Sigmoid colon (tissue), 7 donors: ENCODE measurements around the gene MYO9A. TPM values are rescaled to one million over a fixed set of nuclear protein-coding genes. Genes with fewer than 3 reads are reported as not detected.

Experiments used
- DNase-seq: peaks from one replicate; pipeline ENCODE4 v3.0.0-alpha.2; 2019
- H3K27ac ChIP-seq, 4 donors: fragments of 200-600 bp; sonication (generic); one replicate each; pipeline ENCODE4 v1.5.1; 2016 to 2019; ENCODE audit warnings: mild to moderate bottlenecking in 1 of 4
- H3K27me3 ChIP-seq, 3 donors: fragments of 200-600 bp; sonication (generic); one replicate each; pipeline ENCODE4 v1.5.1; 2019; ENCODE audit warnings: mild to moderate bottlenecking in 1 of 3
- H3K36me3 ChIP-seq, 4 donors: fragments of 200-600 bp; sonication (generic); one replicate each; pipeline ENCODE4 v1.5.1; 2016 to 2019
- H3K4me1 ChIP-seq, 4 donors: fragments of 200-600 bp; sonication (generic); one replicate each; pipeline ENCODE4 v1.5.1; 2017 to 2019
- H3K4me3 ChIP-seq, 4 donors: fragments of 200-600 bp; sonication (generic); one replicate each; pipeline ENCODE4 v1.5.1; 2017 to 2019; ENCODE audit warnings: mild to moderate bottlenecking in 2 of 4, moderate library complexity in 1 of 4
- H3K9me3 ChIP-seq, 4 donors: fragments of 200-600 bp in 3 of 4; sonication (generic) in 3 of 4; one replicate each; pipeline versions ENCODE4 v1.5.1 to v1.6.1; 2013 to 2019
- CTCF ChIP-seq, 4 experiments: fragments of 450-650 bp in 3 of 4; fragments of 200-600 bp in 1 of 4; IDR thresholded peaks; one replicate each; pipeline ENCODE4 v1.5.1; 2016 to 2019; ENCODE audit warnings: antibody characterized with exemption in 4 of 4, mild to moderate bottlenecking in 3 of 4, moderate library complexity in 2 of 4
- EP300 ChIP-seq, 4 donors: sonication (generic); formaldehyde crosslinking; IDR thresholded peaks; one replicate each; pipeline ENCODE4 v1.6.1; 2017; ENCODE audit warnings: antibody characterized with exemption in 4 of 4
- POLR2A ChIP-seq, 2 donors: fragments of 450-650 bp; IDR thresholded peaks; one replicate each; pipeline ENCODE4 v1.6.1; 2016; ENCODE audit warnings: antibody characterized with exemption in 2 of 2, mild to moderate bottlenecking in 2 of 2, moderate library complexity in 2 of 2
- POLR2AphosphoS5 ChIP-seq, 4 donors: sonication (generic); formaldehyde crosslinking; IDR thresholded peaks; one replicate each; pipeline ENCODE4 v1.6.1; 2017; ENCODE audit warnings: antibody characterized with exemption in 4 of 4
- WGBS, 2 donors: extraction: QIAGEN DNeasy Blood & Tissue Kit; methylation state at CpG; one replicate each; pipeline ENCODE4 v1.1.7; 2013; 5-methylcytosine and 5-hydroxymethylcytosine counted together
- intact Hi-C: fragments of 100-400 bp; cut with DNase I; formaldehyde crosslinking; loops from one replicate; pipeline ENCODE4 v1.15.1; 2023
- polyA plus RNA-seq, 3 donors: library from polyadenylated mRNA; stranded (reverse); fragments of 200-250 nt; gene quantifications; one replicate each; pipeline ENCODE4 v1.2.3, GENCODE V29; 2013
- total RNA-seq, 4 donors: library from RNA; depleted of rRNA; stranded (reverse); fragments of >200 nt; gene quantifications; one replicate each; pipeline ENCODE4 v1.1.0, GENCODE V29; 2016
- donor health status: healthy with polysubstance abuse.
- donor health status: Bipolar disorder and iron deficiency.
- donor health status: healthy.

The MYO9A gene
- total and polyA plus RNA-seq, 7 donors = 3.0 to 80.0 (median 55.8) TPM

- no peak for TF ChIP-seq EP300 (IDR thresholded peaks at IDR 0.05)
- peak; percentile 78 to 90 (median 82) for TF ChIP-seq CTCF (IDR thresholded peaks at IDR 0.05)
- no peak for TF ChIP-seq POLR2A (IDR thresholded peaks at IDR 0.05)
- no peak for TF ChIP-seq POLR2AphosphoS5 (IDR thresholded peaks at IDR 0.05)
- H3K27me3 ChIP-seq = no peaks in the 10 kb centered on the region
- peak overlapping the region; percentile 70 to 87 (median 76) for H3K27ac ChIP-seq
- 3 to 10% methylated on average over 19 of the region's 19 CpGs for WGBS, 2 donors
- intact Hi-C loops = loop anchor here (1.0 to 10.0 kb wide), 5 partner anchors 39 to 412 kb away; no protein-coding TSS in a partner anchor
- peaks cover 0 to 30% (median 22%) of the 10 kb centered on the region in 4 donors for H3K4me1 ChIP-seq
- no peaks in the 10 kb centered on the region for H3K36me3 ChIP-seq
- H3K4me3 ChIP-seq = peak overlapping the region; percentile 24 to 58 (median 48)
- DNase-seq = peak; percentile 89
- no peaks in the 10 kb centered on the region for H3K9me3 ChIP-seq
These were observed 38.0 kb upstream of the MYO9A start for GRCh38 chr15:72155635-72156616.

DNA sequence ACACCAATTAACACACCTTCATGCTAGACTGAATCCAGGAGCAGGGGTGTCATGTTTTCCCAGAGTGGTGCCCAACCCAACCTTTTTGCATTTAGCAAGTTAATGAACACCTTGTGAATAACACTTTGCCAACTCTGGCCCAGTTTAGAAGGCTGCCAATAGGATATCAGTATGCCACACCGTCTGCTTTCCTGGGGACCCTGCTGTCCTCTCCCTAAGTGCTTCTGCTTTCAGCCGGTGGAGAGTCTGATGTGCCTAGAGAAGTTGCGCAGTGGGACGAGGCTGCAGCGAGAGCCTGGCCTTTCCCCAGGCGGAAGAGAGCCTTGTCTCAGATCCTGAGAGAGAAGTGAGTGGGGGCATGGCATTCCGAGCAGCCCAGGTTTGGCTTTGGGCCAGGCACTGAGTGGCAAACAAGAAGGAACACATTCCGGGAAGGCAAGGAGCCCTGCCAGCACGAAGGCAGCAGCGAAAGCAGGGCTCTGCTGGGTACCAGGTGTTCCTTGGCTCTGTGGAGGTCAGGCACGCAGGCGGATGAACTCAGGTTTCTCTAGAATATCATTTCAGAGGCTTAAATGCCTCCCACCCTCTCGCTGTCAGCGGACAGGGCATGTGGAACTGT lies 37.2 kb upstream of the MYO9A start:
- intact Hi-C loops = loop anchor here (2.0 to 10.0 kb wide), 4 partner anchors 38 to 374 kb away; no protein-coding TSS in a partner anchor
- no peaks in the 10 kb centered on the region for H3K27me3 ChIP-seq
- WGBS, 2 donors = 12 to 57% methylated on average over 14 of the region's 14 CpGs
- no peaks in the 10 kb centered on the region for H3K9me3 ChIP-seq
- peak overlapping the region in 3 of 4 donors; percentile 46 to 58 (median 50) for H3K4me3 ChIP-seq
- TF ChIP-seq POLR2AphosphoS5 (IDR thresholded peaks at IDR 0.05) (peak in 2 of 4 donors; percentile 28 to 44), EP300 (IDR thresholded peaks at IDR 0.05) (no peak)
- H3K36me3 ChIP-seq = no peaks in the 10 kb centered on the region
- peak; percentile 83 for DNase-seq
- H3K4me1 ChIP-seq = peaks cover 0 to 30% (median 22%) of the 10 kb centered on the region in 4 donors
- peak overlapping the region; percentile 70 to 87 (median 76) for H3K27ac ChIP-seq

GRCh38 chr15:72154316-72154715 lies 36.4 kb upstream of the MYO9A start:
- DNase-seq = no peak
- Histone ChIP-seq H3K36me3 (no peaks in the 10 kb centered on the region), H3K4me3 (no peak overlapping the region), H3K4me1 (peaks cover 0 to 30% (median 22%) of the 10 kb centered on the region in 4 donors), H3K27me3 (no peaks in the 10 kb centered on the region), H3K27ac (peak overlapping the region; percentile 70 to 87 (median 76)), H3K9me3 (no peaks in the 10 kb centered on the region)
- WGBS, 2 donors = 93 to 94% methylated on average over 7 of the region's 7 CpGs
- intact Hi-C loops = loop anchor here (2.0 to 10.0 kb wide), 4 partner anchors 38 to 374 kb away; no protein-coding TSS in a partner anchor
- TF ChIP-seq POLR2A (IDR thresholded peaks at IDR 0.05) = no peak
- no peak for TF ChIP-seq POLR2AphosphoS5 (IDR thresholded peaks at IDR 0.05)
- TF ChIP-seq CTCF (IDR thresholded peaks at IDR 0.05) = no peak
- TF ChIP-seq EP300 (IDR thresholded peaks at IDR 0.05) = no peak

DNA sequence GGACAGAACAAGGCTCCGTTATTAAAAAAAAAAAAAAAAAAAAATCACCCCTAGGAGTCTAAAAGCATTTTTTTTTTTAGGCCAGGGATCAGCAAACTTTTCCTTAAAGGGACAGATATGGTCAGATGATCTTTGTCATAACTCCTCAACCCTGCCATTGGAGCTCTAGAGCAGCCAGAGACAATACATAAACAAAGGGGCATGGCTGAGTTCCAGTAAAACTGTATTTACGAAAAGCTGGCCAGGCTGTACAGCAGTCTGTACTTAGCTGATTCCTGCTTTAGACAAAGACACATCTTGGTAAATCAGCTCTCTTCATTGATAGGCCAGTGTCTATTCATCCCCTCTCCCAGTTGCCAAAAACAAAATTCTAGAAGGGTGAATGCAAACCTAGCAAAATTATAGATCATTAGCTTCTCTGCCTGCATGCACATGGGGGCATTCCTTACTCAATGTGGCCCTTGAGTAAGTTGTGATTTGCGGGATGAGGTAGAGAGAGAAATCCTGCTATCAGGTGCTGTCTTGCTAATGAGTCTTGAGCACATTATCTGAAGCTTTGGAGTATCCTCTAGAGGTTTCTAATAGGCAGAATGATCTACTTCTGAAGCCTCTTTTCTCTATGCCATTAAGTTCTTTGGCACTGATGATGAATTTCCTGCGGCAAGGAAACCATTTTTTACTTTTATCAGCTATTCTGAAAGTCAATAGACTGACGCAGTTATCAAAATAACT lies 35.5 kb upstream of the MYO9A start:
- TF ChIP-seq CTCF (IDR thresholded peaks at IDR 0.05) (no peak), POLR2A (IDR thresholded peaks at IDR 0.05) (no peak), POLR2AphosphoS5 (IDR thresholded peaks at IDR 0.05) (peak in 1 of 4 donors; percentile 14), EP300 (IDR thresholded peaks at IDR 0.05) (no peak)
- intact Hi-C loops = loop anchor here (10.0 kb wide), 2 partner anchors 119 to 269 kb away; no protein-coding TSS in a partner anchor
- peaks cover 0 to 30% (median 22%) of the 10 kb centered on the region in 4 donors for H3K4me1 ChIP-seq
- no peaks in the 10 kb centered on the region for H3K36me3 ChIP-seq
- no peak for DNase-seq
- H3K9me3 ChIP-seq = no peaks in the 10 kb centered on the region
- H3K27me3 ChIP-seq = no peaks in the 10 kb centered on the region
- WGBS, 2 donors = 61 to 80% methylated on average over 5 of the region's 5 CpGs
- H3K27ac ChIP-seq = peak overlapping the region; percentile 38 to 87 (median 75)
- H3K4me3 ChIP-seq = no peak overlapping the region
